ENCODE data around the gene AOPEP. TPM values are rescaled to one million over a fixed set of nuclear protein-coding genes. Genes with fewer than 3 reads are reported as not detected.

AOPEP gene
- total and polyA plus RNA-seq, 4 donors, result 29.0 to 121 (median 60.0) TPM

- TF ChIP-seq, protein P1, sequence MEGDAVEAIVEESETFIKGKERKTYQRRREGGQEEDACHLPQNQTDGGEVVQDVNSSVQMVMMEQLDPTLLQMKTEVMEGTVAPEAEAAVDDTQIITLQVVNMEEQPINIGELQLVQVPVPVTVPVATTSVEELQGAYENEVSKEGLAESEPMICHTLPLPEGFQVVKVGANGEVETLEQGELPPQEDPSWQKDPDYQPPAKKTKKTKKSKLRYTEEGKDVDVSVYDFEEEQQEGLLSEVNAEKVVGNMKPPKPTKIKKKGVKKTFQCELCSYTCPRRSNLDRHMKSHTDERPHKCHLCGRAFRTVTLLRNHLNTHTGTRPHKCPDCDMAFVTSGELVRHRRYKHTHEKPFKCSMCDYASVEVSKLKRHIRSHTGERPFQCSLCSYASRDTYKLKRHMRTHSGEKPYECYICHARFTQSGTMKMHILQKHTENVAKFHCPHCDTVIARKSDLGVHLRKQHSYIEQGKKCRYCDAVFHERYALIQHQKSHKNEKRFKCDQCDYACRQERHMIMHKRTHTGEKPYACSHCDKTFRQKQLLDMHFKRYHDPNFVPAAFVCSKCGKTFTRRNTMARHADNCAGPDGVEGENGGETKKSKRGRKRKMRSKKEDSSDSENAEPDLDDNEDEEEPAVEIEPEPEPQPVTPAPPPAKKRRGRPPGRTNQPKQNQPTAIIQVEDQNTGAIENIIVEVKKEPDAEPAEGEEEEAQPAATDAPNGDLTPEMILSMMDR (IDR thresholded peaks at IDR 0.05; ENCODE audit: control extremely low read depth, extremely low read depth), result no peak
- Histone ChIP-seq H3K9ac (ENCODE audit: insufficient read depth in 1 of 2, low read length in 2 of 2) (no peak overlapping the region), H3K4me3 (no peak overlapping the region), H3K36me3 (ENCODE audit: control insufficient read depth in 4 of 4, insufficient read depth in 4 of 4, low read length in 4 of 4) (peaks cover 0 to 5% (median 1%) of the 10 kb centered on the region in 4 donors), H3K4me1 (ENCODE audit: control insufficient read depth in 5 of 5, insufficient read depth in 5 of 5, low read length in 5 of 5) (peaks cover 12 to 39% (median 26%) of the 10 kb centered on the region in 5 donors), H3K9me3 (ENCODE audit: control insufficient read depth in 4 of 4, insufficient read depth in 3 of 4, low read length in 3 of 4) (no peaks in the 10 kb centered on the region), H3K27me3 (ENCODE audit: control insufficient read depth in 3 of 3, insufficient read depth in 3 of 3, low read length in 2 of 3) (no peaks in the 10 kb centered on the region), H3K27ac (ENCODE audit: low read depth in 1 of 2, low read length in 1 of 2) (peak overlapping the region; percentile 22 to 94)
- ATAC-seq (ENCODE audit: insufficient read depth, low FRiP score) (no peak), DNase-seq (peak in 1 of 3 donors; percentile 48)
- 22 to 32% methylated on average over 5 of the region's 5 CpGs for WGBS, 2 donors
Observed at GRCh38 chr9:94922691-94923107, 196.2 kb downstream of the AOPEP start.

- H3K27me3 ChIP-seq (ENCODE audit: control insufficient read depth in 3 of 3, insufficient read depth in 3 of 3, low read length in 2 of 3), result no peaks in the 10 kb centered on the region
- H3K9ac ChIP-seq (ENCODE audit: insufficient read depth in 1 of 2, low read length in 2 of 2), result no peak overlapping the region
- H3K4me3 ChIP-seq, result no peak overlapping the region
- DNase-seq (no peak), ATAC-seq (ENCODE audit: insufficient read depth, low FRiP score) (no peak)
- H3K36me3 ChIP-seq (ENCODE audit: control insufficient read depth in 4 of 4, insufficient read depth in 4 of 4, low read length in 4 of 4), result peaks cover 0 to 5% (median 1%) of the 10 kb centered on the region in 4 donors
- peak overlapping the region in 1 of 2 donors; percentile 75 for H3K27ac ChIP-seq (ENCODE audit: low read depth in 1 of 2, low read length in 1 of 2)
- H3K9me3 ChIP-seq (ENCODE audit: control insufficient read depth in 4 of 4, insufficient read depth in 3 of 4, low read length in 3 of 4), result no peaks in the 10 kb centered on the region
- H3K4me1 ChIP-seq (ENCODE audit: control insufficient read depth in 5 of 5, insufficient read depth in 5 of 5, low read length in 5 of 5), result peaks cover 12 to 44% (median 31%) of the 10 kb centered on the region in 5 donors
- TF ChIP-seq, protein P1 (IDR thresholded peaks at IDR 0.05; ENCODE audit: control extremely low read depth, extremely low read depth), result no peak
- 87 to 95% methylated on average over 11 of the region's 11 CpGs for WGBS, 2 donors
Observed at GRCh38 chr9:94923326-94924089, 197.0 kb downstream of the AOPEP start.

DNA sequence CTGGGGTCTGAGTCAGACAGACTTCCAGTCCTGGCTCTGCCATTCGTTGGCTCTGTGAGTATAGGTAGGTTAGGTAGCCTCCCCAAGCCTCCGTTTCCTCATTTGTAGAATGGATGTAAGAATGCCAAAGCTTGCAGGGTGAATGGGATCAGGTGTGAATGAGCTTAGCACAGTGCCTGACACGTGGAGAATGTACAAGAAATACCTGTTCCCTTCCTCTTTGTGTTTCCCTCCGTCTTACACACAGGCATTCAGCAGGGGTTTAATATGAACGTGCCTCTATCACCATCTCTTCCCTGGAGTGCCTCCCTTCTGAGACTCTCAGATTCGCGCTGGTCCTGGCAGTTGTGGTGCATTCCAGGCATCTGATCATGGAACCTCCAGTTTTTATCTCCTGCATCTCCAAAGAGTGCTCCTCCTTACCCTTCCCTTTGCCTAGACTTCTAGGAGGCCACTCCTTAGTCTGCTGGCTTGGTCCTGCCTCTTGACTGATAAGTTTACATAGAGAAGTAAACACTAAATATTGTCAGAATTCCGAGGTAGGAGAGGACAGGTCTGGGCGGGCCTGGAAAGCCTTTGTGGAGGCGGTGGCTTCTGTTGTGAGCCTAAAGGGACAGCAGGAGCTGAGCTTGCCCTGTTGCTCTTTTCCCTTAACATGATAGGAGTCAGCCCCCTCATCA lies 199.4 kb downstream of the AOPEP start:
- Histone ChIP-seq H3K27me3 (ENCODE audit: control insufficient read depth in 3 of 3, insufficient read depth in 3 of 3, low read length in 2 of 3) (no peaks in the 10 kb centered on the region), H3K4me1 (ENCODE audit: control insufficient read depth in 5 of 5, insufficient read depth in 5 of 5, low read length in 5 of 5) (peaks cover 12 to 36% (median 27%) of the 10 kb centered on the region in 5 donors), H3K9me3 (ENCODE audit: control insufficient read depth in 4 of 4, insufficient read depth in 3 of 4, low read length in 3 of 4) (no peaks in the 10 kb centered on the region), H3K9ac (ENCODE audit: insufficient read depth in 1 of 2, low read length in 2 of 2) (no peak overlapping the region), H3K4me3 (no peak overlapping the region), H3K27ac (ENCODE audit: low read depth in 1 of 2, low read length in 1 of 2) (peak overlapping the region in 1 of 2 donors; percentile 59), H3K36me3 (ENCODE audit: control insufficient read depth in 4 of 4, insufficient read depth in 4 of 4, low read length in 4 of 4) (peaks cover 0 to 5% (median 1%) of the 10 kb centered on the region in 4 donors)
- ATAC-seq (ENCODE audit: insufficient read depth, low FRiP score) (no peak), DNase-seq (no peak)
- TF ChIP-seq, protein P1 (IDR thresholded peaks at IDR 0.05; ENCODE audit: control extremely low read depth, extremely low read depth), result no peak
- WGBS, 2 donors, result 73 to 88% methylated on average over 10 of the region's 10 CpGs
